Smooth muscle cell (in vitro differentiated cells): Measurements from ENCODE around the gene GMPR2. TPM values are rescaled to one million over a fixed set of nuclear protein-coding genes. Genes with fewer than 3 reads are reported as not detected.

Experiments used
- DNase-seq: peaks from one replicate; lab custom pipeline; 2025; ENCODE audit not compliant: unreplicated experiment; lab: John Stamatoyannopoulos, UW
- H2AFZ ChIP-seq: fragments of 200-600 bp; sonication (generic); 2 replicates; pipeline ENCODE4 v1.6.0; 2016; ENCODE audit warnings: antibody characterized with exemption, low read depth, mild to moderate bottlenecking
- H3F3A ChIP-seq: fragments of 200-600 bp; sonication (generic); 2 replicates; pipeline ENCODE4 v1.6.0; 2017; ENCODE audit warnings: antibody characterized with exemption, low read depth
- H3K27ac ChIP-seq: fragments of 200-600 bp; sonication (generic); 2 replicates; pipeline ENCODE4 v1.5.1; 2016; ENCODE audit warnings: low read depth, mild to moderate bottlenecking
- H3K27me3 ChIP-seq: fragments of 200-600 bp; sonication (generic); 2 replicates; pipeline ENCODE4 v1.6.1; 2016; ENCODE audit warnings: low read depth, mild to moderate bottlenecking
- H3K36me3 ChIP-seq: fragments of 200-600 bp; sonication (generic); 2 replicates; pipeline ENCODE4 v1.5.1; 2016; ENCODE audit warnings: low read depth
- H3K4me1 ChIP-seq: fragments of 200-600 bp; sonication (generic); 2 replicates; pipeline ENCODE4 v1.5.1; 2016; ENCODE audit warnings: low read depth
- H3K4me2 ChIP-seq: fragments of 200-600 bp; sonication (generic); 2 replicates; pipeline ENCODE4 v1.6.0; 2016; ENCODE audit warnings: mild to moderate bottlenecking
- H3K4me3 ChIP-seq: fragments of 200-600 bp; sonication (generic); 2 replicates; pipeline ENCODE4 v1.5.1; 2016; ENCODE audit warnings: mild to moderate bottlenecking
- H3K79me2 ChIP-seq: fragments of 200-600 bp; sonication (generic); 2 replicates; pipeline ENCODE4 v1.6.0; 2016; ENCODE audit warnings: low read depth, mild to moderate bottlenecking
- H3K9ac ChIP-seq: fragments of 200-600 bp; sonication (generic); 2 replicates; pipeline ENCODE4 v1.6.0; 2016; ENCODE audit warnings: low read depth
- H3K9me3 ChIP-seq: fragments of 200-600 bp; sonication (generic); replicated peaks from 2 replicates; pipeline ENCODE4 v1.5.1; 2016; ENCODE audit warnings: low read depth
- H4K20me1 ChIP-seq: fragments of 200-600 bp; sonication (generic); 2 replicates; pipeline ENCODE4 v1.6.0; 2016; ENCODE audit warnings: low read depth
- CTCF ChIP-seq: fragments of 200-600 bp; sonication (generic); IDR thresholded peaks from 2 replicates; pipeline ENCODE4 v1.5.1; 2017; ENCODE audit warnings: borderline replicate concordance, mild to moderate bottlenecking, antibody characterized with exemption; ENCODE audit not compliant: insufficient read depth, poor library complexity, severe bottlenecking
- WGBS: methylation state at CpG from one replicate; pipeline ENCODE4 v1.1.7; 2016; ENCODE audit warnings: low lambda C conversion rate; 5-methylcytosine and 5-hydroxymethylcytosine counted together
- polyA plus RNA-seq: library from polyadenylated mRNA; unstranded; fragments of >200 nt; fragmentation: Nextera tagmentation; extraction: Ambion mirVana; gene quantifications from 2 replicates; pipeline ENCODE4 v1.2.1, GENCODE V29; 2016
- total RNA-seq: library from RNA; depleted of rRNA; stranded (reverse); fragments of >200 nt; gene quantifications from 2 replicates; pipeline ENCODE4 v1.2.3, GENCODE V29; 2014

Gene GMPR2
- total and polyA plus RNA-seq, 2 experiments from 2014 or later: 43.4 to 65.0 TPM

- TF ChIP-seq CTCF: no peak
- H4K20me1 ChIP-seq: no peaks in the 10 kb centered on the region
- no peak overlapping the region for H3K4me2 ChIP-seq
- H3K9ac ChIP-seq: no peak overlapping the region
- H3K4me3 ChIP-seq: no peak overlapping the region
- no peaks in the 10 kb centered on the region for H3K4me1 ChIP-seq
- no peak overlapping the region for H2AFZ ChIP-seq
- H3K9me3 ChIP-seq: no peaks in the 10 kb centered on the region
- no peaks in the 10 kb centered on the region for H3F3A ChIP-seq
- WGBS: 89% methylated on average over 18 of the region's 18 CpGs
- H3K36me3 ChIP-seq: no peaks in the 10 kb centered on the region
- H3K27ac ChIP-seq: no peak overlapping the region
- no peak for DNase-seq
- no peaks in the 10 kb centered on the region for H3K27me3 ChIP-seq
- H3K79me2 ChIP-seq: no peaks in the 10 kb centered on the region
Measured at GRCh38 chr14:24266344-24267244, 33.9 kb downstream of the GMPR2 start.

GRCh38 chr14:24267516-24267915, 34.8 kb downstream of the GMPR2 start:
- no peaks in the 10 kb centered on the region for H3F3A ChIP-seq
- H3K36me3 ChIP-seq: no peaks in the 10 kb centered on the region
- DNase-seq: no peak
- H3K27ac ChIP-seq: no peak overlapping the region
- no peak overlapping the region for H3K9ac ChIP-seq
- 98% methylated on average over 9 of the region's 9 CpGs for WGBS
- H2AFZ ChIP-seq: no peak overlapping the region
- no peaks in the 10 kb centered on the region for H3K4me1 ChIP-seq
- H3K9me3 ChIP-seq: no peaks in the 10 kb centered on the region
- no peak overlapping the region for H3K4me2 ChIP-seq
- H4K20me1 ChIP-seq: no peaks in the 10 kb centered on the region
- H3K79me2 ChIP-seq: no peaks in the 10 kb centered on the region
- no peak for TF ChIP-seq CTCF
- H3K4me3 ChIP-seq: no peak overlapping the region
- H3K27me3 ChIP-seq: no peaks in the 10 kb centered on the region

- Histone ChIP-seq H3K9ac (no peak overlapping the region), H3K36me3 (no peaks in the 10 kb centered on the region), H3K9me3 (no peaks in the 10 kb centered on the region), H2AFZ (no peak overlapping the region), H3F3A (no peaks in the 10 kb centered on the region), H3K79me2 (no peaks in the 10 kb centered on the region), H3K27ac (no peak overlapping the region), H3K27me3 (no peaks in the 10 kb centered on the region), H3K4me1 (no peaks in the 10 kb centered on the region), H3K4me3 (no peak overlapping the region), H4K20me1 (no peaks in the 10 kb centered on the region), H3K4me2 (no peak overlapping the region)
- TF ChIP-seq CTCF: no peak
- no peak for DNase-seq
- 93% methylated on average over 9 of the region's 9 CpGs for WGBS
Measured at GRCh38 chr14:24268225-24268624, 35.5 kb downstream of the GMPR2 start.

GRCh38 chr14:24269368-24269767, 36.6 kb downstream of the GMPR2 start:
- Histone ChIP-seq H3K4me3 (no peak overlapping the region), H3K9ac (no peak overlapping the region), H3K79me2 (no peaks in the 10 kb centered on the region), H2AFZ (no peak overlapping the region), H4K20me1 (no peaks in the 10 kb centered on the region), H3K36me3 (no peaks in the 10 kb centered on the region), H3K27ac (no peak overlapping the region), H3K4me2 (no peak overlapping the region), H3F3A (no peaks in the 10 kb centered on the region), H3K4me1 (no peaks in the 10 kb centered on the region), H3K27me3 (no peaks in the 10 kb centered on the region), H3K9me3 (no peaks in the 10 kb centered on the region)
- 96% methylated on average over 8 of the region's 8 CpGs for WGBS
- no peak for TF ChIP-seq CTCF
- no peak for DNase-seq
